BE2C (cell line): ENCODE data around the gene FBRSL1.

ENCODE experiments used
- DNase-seq: peaks from one replicate; pipeline ENCODE4 v3.0.0-alpha.2; 2020
- H3K27me3 ChIP-seq: fragments of 250-450 bp; sonication (Bioruptor Pico); 2 replicates; pipeline ENCODE4 v1.5.1; 2020; ENCODE audit warnings: mild to moderate bottlenecking
- H3K36me3 ChIP-seq: fragments of 250-450 bp; sonication (Bioruptor Pico); 2 replicates; pipeline ENCODE4 v1.5.1; 2020; ENCODE audit warnings: mild to moderate bottlenecking
- H3K4me1 ChIP-seq: fragments of 250-450 bp; sonication (Bioruptor Pico); 2 replicates; pipeline ENCODE4 v1.5.1; 2020
- H3K4me3 ChIP-seq: 2 replicates; pipeline ENCODE4 v1.5.1; 2011; ENCODE audit warnings: low read depth, low read length
- H3K9me3 ChIP-seq: fragments of 250-450 bp; sonication (Bioruptor Pico); 2 replicates; pipeline ENCODE4 v1.5.1; 2020
- TF ChIP-seq, protein P1 (sequence below): IDR thresholded peaks from 2 replicates; pipeline ENCODE4 v1.5.1; 2012; ENCODE audit warnings: mild to moderate bottlenecking, low read depth, low read length

The FBRSL1 gene

DNA sequence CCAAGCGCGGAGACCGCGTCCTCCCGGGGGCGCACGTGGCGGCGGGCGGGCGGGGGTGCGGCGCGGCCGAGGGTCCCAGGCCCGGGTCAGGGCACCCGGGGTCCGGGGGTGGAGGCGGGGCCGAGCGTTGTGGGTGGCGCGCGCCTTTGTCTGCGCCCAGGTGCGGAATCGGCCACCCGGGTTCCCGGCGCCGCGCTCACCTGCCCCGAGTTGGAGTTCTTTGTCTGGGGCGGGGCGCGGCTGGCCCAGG, 70.3 kb downstream of the FBRSL1 start:
- Histone ChIP-seq H3K9me3 (no peaks in the 10 kb centered on the region), H3K27me3 (peaks cover 20% of the 10 kb centered on the region), H3K4me3 (peak overlapping the region; percentile 54), H3K4me1 (no peaks in the 10 kb centered on the region), H3K36me3 (no peaks in the 10 kb centered on the region)
- TF ChIP-seq, protein P1, sequence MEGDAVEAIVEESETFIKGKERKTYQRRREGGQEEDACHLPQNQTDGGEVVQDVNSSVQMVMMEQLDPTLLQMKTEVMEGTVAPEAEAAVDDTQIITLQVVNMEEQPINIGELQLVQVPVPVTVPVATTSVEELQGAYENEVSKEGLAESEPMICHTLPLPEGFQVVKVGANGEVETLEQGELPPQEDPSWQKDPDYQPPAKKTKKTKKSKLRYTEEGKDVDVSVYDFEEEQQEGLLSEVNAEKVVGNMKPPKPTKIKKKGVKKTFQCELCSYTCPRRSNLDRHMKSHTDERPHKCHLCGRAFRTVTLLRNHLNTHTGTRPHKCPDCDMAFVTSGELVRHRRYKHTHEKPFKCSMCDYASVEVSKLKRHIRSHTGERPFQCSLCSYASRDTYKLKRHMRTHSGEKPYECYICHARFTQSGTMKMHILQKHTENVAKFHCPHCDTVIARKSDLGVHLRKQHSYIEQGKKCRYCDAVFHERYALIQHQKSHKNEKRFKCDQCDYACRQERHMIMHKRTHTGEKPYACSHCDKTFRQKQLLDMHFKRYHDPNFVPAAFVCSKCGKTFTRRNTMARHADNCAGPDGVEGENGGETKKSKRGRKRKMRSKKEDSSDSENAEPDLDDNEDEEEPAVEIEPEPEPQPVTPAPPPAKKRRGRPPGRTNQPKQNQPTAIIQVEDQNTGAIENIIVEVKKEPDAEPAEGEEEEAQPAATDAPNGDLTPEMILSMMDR = no peak
- no peak for DNase-seq

DNA sequence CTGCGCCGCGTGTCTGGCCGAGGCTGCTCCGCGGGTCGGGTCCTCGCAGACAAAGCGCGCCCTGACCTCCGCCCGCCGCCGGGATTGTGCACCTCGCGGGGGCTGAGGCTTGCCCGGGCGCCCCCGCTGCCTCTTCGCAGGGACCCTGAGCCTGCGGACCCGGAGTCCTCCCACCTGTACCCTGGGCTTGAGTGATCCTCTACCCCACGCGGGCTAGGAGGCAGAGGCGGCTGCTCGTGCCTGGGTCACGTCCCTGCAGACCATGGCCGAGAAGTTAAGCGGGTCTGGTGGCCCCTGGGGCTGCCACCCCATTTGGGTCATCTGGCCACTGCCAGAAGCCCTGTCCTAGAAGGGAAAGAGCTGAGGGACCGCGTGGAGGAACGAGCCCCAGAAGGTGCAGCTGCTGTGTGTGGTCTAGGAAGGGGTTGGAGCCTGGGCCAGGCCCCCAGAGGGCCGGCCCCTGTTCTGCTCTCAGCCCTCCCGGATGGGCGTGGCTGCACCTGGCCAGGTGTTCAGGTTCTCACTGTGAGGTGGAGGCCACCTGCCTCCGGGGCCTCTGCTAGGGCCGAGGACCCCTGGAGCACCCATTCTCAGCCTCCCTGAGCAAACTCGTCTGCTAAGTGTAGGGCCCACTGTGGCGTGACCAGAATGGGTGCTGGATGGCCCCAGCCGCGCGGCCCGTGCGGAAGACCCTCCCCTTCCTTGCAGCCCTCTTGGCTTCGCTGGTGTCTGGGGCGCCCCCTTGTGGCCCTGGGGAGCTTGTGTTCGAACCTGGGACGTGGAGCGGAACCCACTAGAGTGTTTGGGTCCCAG, 70.9 kb downstream of the FBRSL1 start:
- peaks cover 20% of the 10 kb centered on the region for H3K27me3 ChIP-seq
- no peaks in the 10 kb centered on the region for H3K9me3 ChIP-seq
- peak; percentile 85 for DNase-seq
- no peaks in the 10 kb centered on the region for H3K4me1 ChIP-seq
- TF ChIP-seq, protein P1 = peak; percentile 74
- peak overlapping the region; percentile 54 for H3K4me3 ChIP-seq
- no peaks in the 10 kb centered on the region for H3K36me3 ChIP-seq
